Neuronal stem cell (in vitro differentiated cells): ENCODE data around the gene PFKFB3.
"Not testable (repeated sequence)": the region's sequence is repeated elsewhere in the genome, so short reads cannot be mapped to it uniquely, and the experiment has no call there.

Experiments used
- DNase-seq: peaks from one replicate; pipeline ENCODE4 v3.0.0-alpha.2; 2013; ENCODE audit warnings: low spot score
- H2AFZ ChIP-seq: one replicate; pipeline ENCODE4 v1.6.1; 2013; ENCODE audit warnings: mild to moderate bottlenecking, low read length, inconsistent platforms
- H2AK5ac ChIP-seq: 2 replicates; pipeline ENCODE4 v1.6.1; 2013; ENCODE audit warnings: low read depth, mild to moderate bottlenecking, inconsistent platforms, low read length, moderate library complexity, mixed read lengths
- H2BK120ac ChIP-seq: 2 replicates; pipeline ENCODE4 v1.6.1; 2013; ENCODE audit warnings: low read depth, mild to moderate bottlenecking, inconsistent platforms, low read length, moderate library complexity, mixed read lengths
- H2BK12ac ChIP-seq: one replicate; pipeline ENCODE4 v1.6.1; 2013; ENCODE audit warnings: low read length, inconsistent platforms
- H2BK15ac ChIP-seq: 2 replicates; pipeline ENCODE4 v1.6.1; 2013; ENCODE audit warnings: mild to moderate bottlenecking, low read length, inconsistent platforms, mixed read lengths
- H2BK5ac ChIP-seq: one replicate; pipeline ENCODE4 v1.6.1; 2013; ENCODE audit warnings: inconsistent platforms, mild to moderate bottlenecking, low read length, moderate library complexity
- H3K14ac ChIP-seq: one replicate; pipeline ENCODE4 v1.6.1; 2013; ENCODE audit warnings: low read length, inconsistent platforms
- H3K18ac ChIP-seq: 2 replicates; pipeline ENCODE4 v1.6.1; 2013; ENCODE audit warnings: low read length, inconsistent platforms
- H3K23ac ChIP-seq: 2 replicates; pipeline ENCODE4 v1.6.1; 2013; ENCODE audit warnings: low read depth, mild to moderate bottlenecking, mixed read lengths, low read length, inconsistent platforms; ENCODE audit not compliant: poor library complexity
- H3K27ac ChIP-seq: replicated peaks from 3 replicates; pipeline ENCODE4 v1.5.1; 2013; ENCODE audit warnings: low read length, inconsistent platforms
- H3K27me3 ChIP-seq, 3 experiments: 2 replicates each; pipeline ENCODE4 v1.6.1; 2013; ENCODE audit warnings: low read length in 3 of 3, mild to moderate bottlenecking in 2 of 3, inconsistent platforms in 1 of 3, low read depth in 1 of 3, mixed read lengths in 1 of 3, moderate library complexity in 1 of 3; ENCODE audit not compliant: control insufficient read depth in 3 of 3, insufficient read depth in 3 of 3
- H3K36me3 ChIP-seq, 2 donors: replicated peaks in 1 of 2; 2 replicates each; pipeline ENCODE4 v1.6.1; 2013; ENCODE audit warnings: low read length in 2 of 2; ENCODE audit not compliant: control insufficient read depth in 2 of 2, insufficient read depth in 2 of 2
- H3K4ac ChIP-seq: 2 replicates; pipeline ENCODE4 v1.6.1; 2013; ENCODE audit warnings: inconsistent platforms, mild to moderate bottlenecking, low read length, moderate library complexity
- H3K4me1 ChIP-seq, 2 donors: 1 replicate in 1 of 2; 2 replicates in 1 of 2; pipeline ENCODE4 v1.6.1; 2013; ENCODE audit warnings: low read length in 2 of 2, low read depth in 1 of 2; ENCODE audit not compliant: control insufficient read depth in 2 of 2, insufficient read depth in 1 of 2
- H3K4me2 ChIP-seq: one replicate; pipeline ENCODE4 v1.6.1; 2013; ENCODE audit warnings: mild to moderate bottlenecking, low read length, inconsistent platforms; ENCODE audit not compliant: insufficient read depth, poor library complexity, severe bottlenecking
- H3K4me3 ChIP-seq, 2 donors: 2 replicates each; pipeline ENCODE4 v1.5.1; 2013; ENCODE audit warnings: low read length in 2 of 2, mild to moderate bottlenecking in 2 of 2, inconsistent platforms in 1 of 2, moderate library complexity in 1 of 2
- H3K79me1 ChIP-seq: one replicate; pipeline ENCODE4 v1.6.1; 2013; ENCODE audit warnings: low read depth, mild to moderate bottlenecking, inconsistent platforms, low read length, moderate library complexity
- H3K9ac ChIP-seq: one replicate; pipeline ENCODE4 v1.6.1; 2013; ENCODE audit warnings: mild to moderate bottlenecking, low read depth, low read length, inconsistent platforms; ENCODE audit not compliant: poor library complexity
- H3K9me3 ChIP-seq, 2 donors: replicated peaks in 1 of 2; 2 replicates each; pipeline versions ENCODE3 to v1.6.1; 2013; ENCODE audit warnings: low read length in 2 of 2, mild to moderate bottlenecking in 2 of 2, inconsistent platforms in 1 of 2, low read depth in 1 of 2, mixed read lengths in 1 of 2, moderate library complexity in 1 of 2; ENCODE audit not compliant: control insufficient read depth in 2 of 2, insufficient read depth in 1 of 2
- H4K8ac ChIP-seq: one replicate; pipeline ENCODE4 v1.6.1; 2013; ENCODE audit warnings: low read depth, mild to moderate bottlenecking, inconsistent platforms, low read length, moderate library complexity
- H4K91ac ChIP-seq: one replicate; pipeline ENCODE4 v1.6.1; 2013; ENCODE audit warnings: low read length, low read depth, mild to moderate bottlenecking, inconsistent platforms; ENCODE audit not compliant: poor library complexity
- WGBS, 2 donors: extraction: QIAGEN DNeasy Blood & Tissue Kit; methylation state at CpG; one replicate each; pipeline ENCODE4 v1.1.7; 2013; ENCODE audit warnings: missing lambda C conversion rate in 2 of 2, mixed read lengths in 1 of 2; ENCODE audit not compliant: insufficient read length in 2 of 2, insufficient replicate concordance in 1 of 2; ENCODE audit errors: extremely low coverage in 2 of 2; 5-methylcytosine and 5-hydroxymethylcytosine counted together

The PFKFB3 gene

DNA sequence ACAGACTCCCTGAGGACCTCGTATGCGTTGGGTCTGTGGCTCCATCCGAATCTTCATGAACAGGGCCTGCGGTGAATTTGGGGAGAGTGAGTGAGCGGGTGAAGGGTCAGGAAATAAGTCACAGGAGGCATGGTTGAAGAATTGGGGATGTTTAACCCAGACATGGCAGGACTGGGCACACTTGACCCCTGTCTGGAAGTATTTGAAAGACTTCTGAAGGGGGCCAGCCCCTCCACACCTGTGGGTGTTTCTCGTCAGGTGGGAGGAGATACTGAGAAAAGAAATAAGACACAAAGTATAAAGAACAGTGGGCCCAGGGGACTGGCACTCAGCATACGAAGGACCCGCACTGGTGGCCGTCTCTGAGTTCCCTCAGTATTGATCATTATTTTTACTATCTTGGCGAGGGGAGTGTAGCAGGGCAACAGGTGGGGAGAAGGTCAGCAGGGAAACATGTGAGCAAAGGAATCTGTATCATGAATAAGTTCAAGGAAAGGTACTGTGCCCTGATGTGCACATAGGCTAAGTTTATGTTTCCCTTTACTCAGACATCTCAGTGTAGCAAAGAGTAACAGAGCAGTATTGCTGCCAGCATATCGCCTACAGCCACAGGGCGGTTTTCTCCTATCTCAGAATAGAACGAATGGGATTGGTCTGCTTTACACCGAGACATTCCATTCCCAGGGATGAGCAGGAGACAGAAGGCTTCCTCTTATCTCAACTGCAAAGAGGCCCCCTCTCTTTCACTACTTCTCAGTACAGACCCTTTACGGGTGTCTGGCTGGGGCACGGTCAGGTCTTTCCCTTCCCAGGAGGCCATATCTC is 38.2 kb upstream of the PFKFB3 start:
- Histone ChIP-seq H3K9me3 (no peaks in the 10 kb centered on the region), H2AK5ac (peak overlapping the region; percentile 99), H3K14ac (peak overlapping the region; percentile 87), H3K18ac (peak overlapping the region; percentile 97), H2BK12ac (no peak overlapping the region), H2BK120ac (peak overlapping the region; percentile 81), H2AFZ (peak overlapping the region; percentile 70), H3K79me1 (peaks cover 11% of the 10 kb centered on the region), H3K27ac (no peak overlapping the region), H3K4me3 (peak overlapping the region; percentile 58 to 77), H3K23ac (peak overlapping the region; percentile 93), H2BK5ac (no peak overlapping the region), H3K4ac (no peak overlapping the region), H3K9ac (peak overlapping the region; percentile 92), H2BK15ac (peak overlapping the region; percentile 85), H3K4me2 (peak overlapping the region; percentile 68), H4K91ac (no peak overlapping the region), H4K8ac (no peak overlapping the region), H3K36me3 (no peaks in the 10 kb centered on the region), H3K4me1 (peaks cover 5 to 7% of the 10 kb centered on the region in 2 donors), H3K27me3 (no peaks in the 10 kb centered on the region)
- WGBS, 2 donors = no CpG with 5 or more reads among the region's 16 CpGs
- DNase-seq = no peak

GRCh38 chr10:6165221-6165725 is 37.5 kb upstream of the PFKFB3 start:
- DNase-seq = no peak
- H2BK12ac ChIP-seq = no peak overlapping the region
- H3K4me2 ChIP-seq = no peak overlapping the region
- H2BK5ac ChIP-seq = no peak overlapping the region
- no peaks in the 10 kb centered on the region for H3K9me3 ChIP-seq
- no peak overlapping the region for H2AK5ac ChIP-seq
- no peak overlapping the region for H2BK120ac ChIP-seq
- H2AFZ ChIP-seq = no peak overlapping the region
- H3K18ac ChIP-seq = no peak overlapping the region
- no peaks in the 10 kb centered on the region for H3K36me3 ChIP-seq
- no peak overlapping the region for H3K23ac ChIP-seq
- no peak overlapping the region for H3K4ac ChIP-seq
- H3K4me3 ChIP-seq = no peak overlapping the region
- H3K27me3 ChIP-seq = no peaks in the 10 kb centered on the region
- H3K14ac ChIP-seq = no peak overlapping the region
- no peak overlapping the region for H4K8ac ChIP-seq
- H3K79me1 ChIP-seq = peaks cover 11% of the 10 kb centered on the region
- H4K91ac ChIP-seq = no peak overlapping the region
- H3K4me1 ChIP-seq = peaks cover 5 to 7% of the 10 kb centered on the region in 2 donors
- H3K9ac ChIP-seq = no peak overlapping the region
- H3K27ac ChIP-seq = no peak overlapping the region
- no CpG with 5 or more reads among the region's 6 CpGs for WGBS, 2 donors
- no peak overlapping the region for H2BK15ac ChIP-seq

GRCh38 chr10:6165933-6166332 is 36.8 kb upstream of the PFKFB3 start:
- H2BK15ac ChIP-seq, H3K4ac ChIP-seq, DNase-seq, H3K18ac ChIP-seq, H2BK12ac ChIP-seq, H3K4me2 ChIP-seq, H3K27ac ChIP-seq, H3K23ac ChIP-seq, H2AFZ ChIP-seq, H3K36me3 ChIP-seq, H4K91ac ChIP-seq, H2BK120ac ChIP-seq, H3K4me3 ChIP-seq, H2AK5ac ChIP-seq, H3K4me1 ChIP-seq, H4K8ac ChIP-seq, H3K14ac ChIP-seq, H3K9me3 ChIP-seq, H3K27me3 ChIP-seq, H2BK5ac ChIP-seq, H3K9ac ChIP-seq: not testable (repeated sequence)
- peaks cover 11% of the 10 kb centered on the region for H3K79me1 ChIP-seq
- WGBS, 2 donors = no CpG with 5 or more reads among the region's 15 CpGs

DNA sequence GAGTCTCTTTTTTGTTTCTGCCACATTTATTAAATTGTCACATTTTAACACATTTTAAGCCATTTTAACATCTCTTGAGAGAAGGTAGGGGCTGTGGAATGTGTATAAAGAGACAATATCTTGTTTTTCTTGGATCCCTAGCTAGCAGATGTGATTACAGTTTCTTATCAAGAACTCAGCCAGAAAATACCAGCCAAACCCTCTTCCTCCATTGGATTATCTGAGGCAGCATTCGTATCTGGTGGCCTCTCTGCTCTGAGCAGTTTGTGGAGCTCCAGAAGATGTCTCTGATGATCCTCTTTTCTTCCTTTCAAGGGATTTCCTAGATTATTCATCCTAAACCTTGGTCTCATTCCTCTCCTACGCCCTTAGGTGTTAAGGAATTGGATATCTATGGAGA is 35.3 kb upstream of the PFKFB3 start:
- no peak overlapping the region for H3K4me2 ChIP-seq
- H3K4me1 ChIP-seq = peaks cover 5 to 7% of the 10 kb centered on the region in 2 donors
- peaks cover 17% of the 10 kb centered on the region for H3K79me1 ChIP-seq
- H3K4ac ChIP-seq = no peak overlapping the region
- no CpG with 5 or more reads among the region's 2 CpGs for WGBS, 2 donors
- H2AFZ ChIP-seq = no peak overlapping the region
- no peak overlapping the region for H3K9ac ChIP-seq
- no peak overlapping the region for H2AK5ac ChIP-seq
- H2BK5ac ChIP-seq = no peak overlapping the region
- H3K14ac ChIP-seq = no peak overlapping the region
- H3K23ac ChIP-seq = no peak overlapping the region
- H2BK120ac ChIP-seq = no peak overlapping the region
- H3K18ac ChIP-seq = no peak overlapping the region
- peaks cover 0 to 3% of the 10 kb centered on the region in 2 donors for H3K36me3 ChIP-seq
- no peaks in the 10 kb centered on the region for H3K27me3 ChIP-seq
- DNase-seq = no peak
- no peak overlapping the region for H2BK12ac ChIP-seq
- H3K9me3 ChIP-seq = no peaks in the 10 kb centered on the region
- no peak overlapping the region for H4K91ac ChIP-seq
- H4K8ac ChIP-seq = no peak overlapping the region
- H3K27ac ChIP-seq = no peak overlapping the region
- no peak overlapping the region for H3K4me3 ChIP-seq
- no peak overlapping the region for H2BK15ac ChIP-seq
